Cardiac muscle cell (in vitro differentiated cells and primary cell): ENCODE data around the gene CALHM5. TPM values are rescaled to one million over a fixed set of nuclear protein-coding genes. Genes with fewer than 3 reads are reported as not detected.

Experiments used
- DNase-seq, 2 donors: peaks; one replicate each; pipeline versions ENCODE4 v3.0.0 to v3.0.0-alpha.2; 2010 to 2017; ENCODE audit warnings: low read depth in 1 of 2, low spot score in 1 of 2
- H3K27ac ChIP-seq: fragments of 200-600 bp; sonication (generic); 2 replicates; pipeline ENCODE4 v1.5.1; 2016
- H3K27me3 ChIP-seq: fragments of 200-600 bp; sonication (generic); 2 replicates; pipeline ENCODE4 v1.6.0; 2016; ENCODE audit warnings: control low read depth
- H3K36me3 ChIP-seq: fragments of 200-600 bp; sonication (generic); 2 replicates; pipeline ENCODE4 v1.5.1; 2016; ENCODE audit warnings: control low read depth
- H3K4me1 ChIP-seq: fragments of 200-600 bp; sonication (generic); 2 replicates; pipeline ENCODE4 v1.8.1; 2017; ENCODE audit warnings: low read depth, mild to moderate bottlenecking, mixed run types
- H3K4me3 ChIP-seq: fragments of 200-600 bp; sonication (generic); 2 replicates; pipeline ENCODE4 v1.5.1; 2016; ENCODE audit warnings: mild to moderate bottlenecking
- H3K9me3 ChIP-seq: fragments of 200-600 bp; sonication (generic); 2 replicates; pipeline ENCODE4 v1.5.1; 2017; ENCODE audit warnings: low read depth, mild to moderate bottlenecking, control low read depth
- CTCF ChIP-seq: IDR thresholded peaks from 2 replicates; pipeline ENCODE4 v1.5.1; 2012; ENCODE audit warnings: low read depth, mild to moderate bottlenecking, low read length
- polyA plus RNA-seq: library from polyadenylated mRNA; unstranded; fragments of >200 nt; fragmentation: Nextera tagmentation; extraction: Ambion mirVana; gene quantifications from 2 replicates; pipeline ENCODE4 v1.2.1, GENCODE V29; 2016
- total RNA-seq: library from RNA; depleted of rRNA; stranded (reverse); fragments of >200 nt; gene quantifications from 2 replicates; pipeline ENCODE4 v1.2.3, GENCODE V29; 2016

The CALHM5 gene
- total and polyA plus RNA-seq, 2 experiments from 2014 or later: not detected

GRCh38 chr6:116568111-116568510 lies 56.7 kb downstream of the CALHM5 start:
- no peaks in the 10 kb centered on the region for H3K36me3 ChIP-seq
- no peak for TF ChIP-seq CTCF
- no peak for DNase-seq
- no peaks in the 10 kb centered on the region for H3K27me3 ChIP-seq
- no peak overlapping the region for H3K4me3 ChIP-seq
- H3K27ac ChIP-seq: no peak overlapping the region
- H3K4me1 ChIP-seq: peaks cover 4% of the 10 kb centered on the region
- H3K9me3 ChIP-seq: no peaks in the 10 kb centered on the region

GRCh38 chr6:116568821-116569755 lies 57.6 kb downstream of the CALHM5 start:
- Histone ChIP-seq H3K4me3 (no peak overlapping the region), H3K27ac (no peak overlapping the region), H3K36me3 (no peaks in the 10 kb centered on the region), H3K27me3 (no peaks in the 10 kb centered on the region), H3K4me1 (peaks cover 10% of the 10 kb centered on the region), H3K9me3 (no peaks in the 10 kb centered on the region)
- DNase-seq: no peak
- TF ChIP-seq CTCF: no peak

- Histone ChIP-seq H3K36me3 (peaks cover 3% of the 10 kb centered on the region), H3K9me3 (no peaks in the 10 kb centered on the region), H3K4me3 (peak within 1 kb of the TSS; percentile 61), H3K27ac (peak within 1 kb of the TSS; percentile 86), H3K4me1 (peaks cover 10% of the 10 kb centered on the region), H3K27me3 (no peaks in the 10 kb centered on the region)
- DNase-seq: peak; percentile 99 to 100
- no peak for TF ChIP-seq CTCF
These were observed 59.6 kb downstream of the CALHM5 start, which contains the start of gene RWDD1 for GRCh38 chr6:116570856-116571682. RWDD1 (plus strand) TSS chr6:116571504; CDS start chr6:116571583, 79 bp downstream.

GRCh38 chr6:116571683-116572000 lies 60.2 kb downstream of the CALHM5 start:
- H3K27ac ChIP-seq: peak overlapping the region; percentile 83
- no peaks in the 10 kb centered on the region for H3K9me3 ChIP-seq
- no peak for TF ChIP-seq CTCF
- peaks cover 10% of the 10 kb centered on the region for H3K4me1 ChIP-seq
- DNase-seq: no peak
- peaks cover 4% of the 10 kb centered on the region for H3K36me3 ChIP-seq
- H3K4me3 ChIP-seq: peak overlapping the region; percentile 61
- H3K27me3 ChIP-seq: no peaks in the 10 kb centered on the region

- Histone ChIP-seq H3K9me3 (no peaks in the 10 kb centered on the region), H3K27ac (peak overlapping the region; percentile 83), H3K27me3 (no peaks in the 10 kb centered on the region), H3K4me3 (peak overlapping the region; percentile 61), H3K36me3 (peaks cover 4% of the 10 kb centered on the region), H3K4me1 (peaks cover 10% of the 10 kb centered on the region)
- DNase-seq: peak; percentile 45 to 63
- no peak for TF ChIP-seq CTCF
These were observed 60.7 kb downstream of the CALHM5 start for GRCh38 chr6:116572162-116572561.

Other genes with a start within 250 kb of the CALHM5 start
- 59.9 and 65.2 TPM in 2 replicates for gene TSPYL1, start 231.7 kb upstream of the CALHM5 start, total RNA-seq
- 40.8 and 52.3 TPM in 2 replicates for gene TSPYL1, start 231.7 kb upstream of the CALHM5 start, polyA plus RNA-seq
- 23.5 and 28.1 TPM in 2 replicates for gene DSE, start 140.7 kb upstream of the CALHM5 start, total RNA-seq
- gene DSE, start 140.7 kb upstream of the CALHM5 start, polyA plus RNA-seq: 12.7 and 14.3 TPM in 2 replicates
- gene CALHM6, start 50.3 kb upstream of the CALHM5 start, total RNA-seq: 3.0 TPM in 1 of 2 replicates, not detected in the other
- 1.9 and 4.9 TPM in 2 replicates for gene CALHM6, start 50.3 kb upstream of the CALHM5 start, polyA plus RNA-seq
- not detected in 2 replicates for gene TRAPPC3L, start 34.0 kb downstream of the CALHM5 start, total RNA-seq
- not detected in 2 replicates for gene TRAPPC3L, start 34.0 kb downstream of the CALHM5 start, polyA plus RNA-seq
- gene CALHM4, start 42.1 kb downstream of the CALHM5 start, total RNA-seq: not detected in 2 replicates
- not detected in 2 replicates for gene CALHM4, start 42.1 kb downstream of the CALHM5 start, polyA plus RNA-seq
- 34.1 and 37.2 TPM in 2 replicates for gene RWDD1, start 59.9 kb downstream of the CALHM5 start, total RNA-seq
- 70.0 and 70.7 TPM in 2 replicates for gene RWDD1, start 59.9 kb downstream of the CALHM5 start, polyA plus RNA-seq
- 0.21 and 0.56 TPM in 2 replicates for gene RSPH4A, start 104.8 kb downstream of the CALHM5 start, total RNA-seq
- 0.26 and 0.81 TPM in 2 replicates for gene RSPH4A, start 104.8 kb downstream of the CALHM5 start, polyA plus RNA-seq
- gene ZUP1, start 157.1 kb downstream of the CALHM5 start, total RNA-seq: 4.1 and 5.1 TPM in 2 replicates
- gene ZUP1, start 157.1 kb downstream of the CALHM5 start, polyA plus RNA-seq: 7.0 and 9.4 TPM in 2 replicates
- 13.4 and 15.4 TPM in 2 replicates for gene KPNA5, start 169.6 kb downstream of the CALHM5 start, total RNA-seq
- 9.0 and 11.9 TPM in 2 replicates for gene KPNA5, start 169.6 kb downstream of the CALHM5 start, polyA plus RNA-seq